PC-9 (cell line): ENCODE data around the gene OR7A10. TPM values are rescaled to one million over a fixed set of nuclear protein-coding genes. Genes with fewer than 3 reads are reported as not detected.

Experiments used
- BruUV-seq: library from RNA; stranded (reverse); fragments of 400-500 nt; replicated peaks from 2 replicates; lab custom pipeline; 2021; lab: Mats Ljungman, UMichigan
- CTCF ChIA-PET: fragments of 300-600 bp; sonication (Branson Sonifier 250); formaldehyde crosslinking; loops from one replicate; lab custom pipeline; 2022; ENCODE audit warnings: antibody characterized with exemption; lab: Charles Lee
- POLR2A ChIA-PET: fragments of 300-600 bp; sonication (Branson Sonifier 250); formaldehyde crosslinking; loops from one replicate; lab custom pipeline; 2022; ENCODE audit warnings: antibody characterized with exemption; ENCODE audit not compliant: unreplicated experiment; lab: Charles Lee
- DNase-seq, 2 experiments: peaks; one replicate each; pipeline versions ENCODE4 v3.0.0 to v3.0.0-alpha.2; 2015 to 2022; ENCODE audit warnings: mixed read lengths in 1 of 2
- H2AFZ ChIP-seq: fragments of 200-600 bp; sonication (generic); 2 replicates; pipeline ENCODE4 v1.8.1; 2017; ENCODE audit warnings: antibody characterized with exemption
- H3F3A ChIP-seq: fragments of 200-600 bp; sonication (generic); 2 replicates; pipeline ENCODE4 v1.8.1; 2017; ENCODE audit warnings: antibody characterized with exemption, mild to moderate bottlenecking, low read depth; ENCODE audit not compliant: insufficient read depth
- H3K27ac ChIP-seq: fragments of 200-600 bp; sonication (generic); 2 replicates; pipeline ENCODE4 v1.6.1; 2016; ENCODE audit warnings: mixed run types
- H3K27me3 ChIP-seq: fragments of 200-600 bp; sonication (generic); 2 replicates; pipeline ENCODE4 v1.6.1; 2016; ENCODE audit warnings: low read depth, mixed run types; ENCODE audit not compliant: insufficient read depth
- H3K36me3 ChIP-seq: fragments of 200-600 bp; sonication (generic); 2 replicates; pipeline ENCODE4 v1.6.1; 2016; ENCODE audit warnings: low read depth, mixed run types
- H3K4me1 ChIP-seq: fragments of 200-600 bp; sonication (generic); replicated peaks from 2 replicates; pipeline ENCODE4 v1.6.1; 2016; ENCODE audit warnings: mixed run types; ENCODE audit not compliant: insufficient read depth
- H3K4me2 ChIP-seq: fragments of 200-600 bp; sonication (generic); 2 replicates; pipeline ENCODE4 v1.6.1; 2017; ENCODE audit warnings: mixed run types
- H3K4me3 ChIP-seq: fragments of 200-600 bp; sonication (generic); 2 replicates; pipeline ENCODE4 v1.6.1; 2016; ENCODE audit warnings: mixed run types
- H3K79me2 ChIP-seq: fragments of 200-600 bp; sonication (generic); 2 replicates; pipeline ENCODE4 v1.6.1; 2017; ENCODE audit warnings: low read depth, mixed run types
- H3K9me2 ChIP-seq: fragments of 200-600 bp; sonication (generic); 2 replicates; pipeline ENCODE4 v1.8.1; 2017; ENCODE audit warnings: mild to moderate bottlenecking; ENCODE audit not compliant: insufficient read depth
- H3K9me3 ChIP-seq: fragments of 200-600 bp; sonication (generic); 2 replicates; pipeline ENCODE4 v1.8.1; 2016; ENCODE audit warnings: low read depth; ENCODE audit not compliant: insufficient read depth
- H4K20me1 ChIP-seq: fragments of 200-600 bp; sonication (generic); 2 replicates; pipeline ENCODE4 v1.8.1; 2017; ENCODE audit not compliant: insufficient read depth
- EZH2 ChIP-seq: fragments of 200-600 bp; sonication (generic); IDR thresholded peaks from 2 replicates; pipeline ENCODE4 v1.8.0; 2017; ENCODE audit warnings: antibody characterized with exemption, low read depth
- intact Hi-C: fragments of 100-400 bp; cut with micrococcal nuclease; formaldehyde crosslinking; loops from one replicate; pipeline ENCODE4 v1.10.0; 2022; ENCODE audit not compliant: unreplicated experiment
- total RNA-seq: library from RNA; stranded (reverse); gene quantifications from 2 replicates; pipeline ENCODE4 v1.2.3, GENCODE V29; 2021
- TF ChIP-seq, protein P1 (sequence below): fragments of 200-600 bp; sonication (generic); conservative IDR thresholded peaks from 2 replicates; pipeline ENCODE4 v1.6.1; 2017; ENCODE audit warnings: mixed run types, antibody characterized with exemption, mild to moderate bottlenecking, moderate library complexity

OR7A10 gene
- total RNA-seq, 1 experiment from 2014 or later, result not detected

- peaks cover 10% of the 10 kb centered on the region; the same call in 1 of the 2 replicates for H3F3A ChIP-seq
- CTCF ChIA-PET, result no interaction called here
- BruUV-seq, result no TSS peak
- no peak overlapping the region for H3K4me2 ChIP-seq
- H4K20me1 ChIP-seq, result no peaks in the 10 kb centered on the region
- H3K9me2 ChIP-seq, result no peaks in the 10 kb centered on the region
- no peak for TF ChIP-seq EZH2
- TF ChIP-seq, protein P1, sequence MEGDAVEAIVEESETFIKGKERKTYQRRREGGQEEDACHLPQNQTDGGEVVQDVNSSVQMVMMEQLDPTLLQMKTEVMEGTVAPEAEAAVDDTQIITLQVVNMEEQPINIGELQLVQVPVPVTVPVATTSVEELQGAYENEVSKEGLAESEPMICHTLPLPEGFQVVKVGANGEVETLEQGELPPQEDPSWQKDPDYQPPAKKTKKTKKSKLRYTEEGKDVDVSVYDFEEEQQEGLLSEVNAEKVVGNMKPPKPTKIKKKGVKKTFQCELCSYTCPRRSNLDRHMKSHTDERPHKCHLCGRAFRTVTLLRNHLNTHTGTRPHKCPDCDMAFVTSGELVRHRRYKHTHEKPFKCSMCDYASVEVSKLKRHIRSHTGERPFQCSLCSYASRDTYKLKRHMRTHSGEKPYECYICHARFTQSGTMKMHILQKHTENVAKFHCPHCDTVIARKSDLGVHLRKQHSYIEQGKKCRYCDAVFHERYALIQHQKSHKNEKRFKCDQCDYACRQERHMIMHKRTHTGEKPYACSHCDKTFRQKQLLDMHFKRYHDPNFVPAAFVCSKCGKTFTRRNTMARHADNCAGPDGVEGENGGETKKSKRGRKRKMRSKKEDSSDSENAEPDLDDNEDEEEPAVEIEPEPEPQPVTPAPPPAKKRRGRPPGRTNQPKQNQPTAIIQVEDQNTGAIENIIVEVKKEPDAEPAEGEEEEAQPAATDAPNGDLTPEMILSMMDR, result no peak
- H3K9me3 ChIP-seq, result no peaks in the 10 kb centered on the region; the same call in 1 of the 2 replicates
- intact Hi-C loops, result no loop called here
- no peaks in the 10 kb centered on the region for H3K27me3 ChIP-seq
- no peaks in the 10 kb centered on the region for H3K36me3 ChIP-seq
- DNase-seq, result no peak
- H3K4me3 ChIP-seq, result no peak overlapping the region
- H2AFZ ChIP-seq, result no peak overlapping the region
- H3K79me2 ChIP-seq, result no peaks in the 10 kb centered on the region
- POLR2A ChIA-PET, result interaction anchor here (0.6 kb wide), 1 partner anchor 1062 kb away, joined by 6 read pairs; no protein-coding TSS in a partner anchor
- H3K27ac ChIP-seq, result no peak overlapping the region
- H3K4me1 ChIP-seq, result peaks cover 17% of the 10 kb centered on the region
Observed at GRCh38 chr19:14837391-14837790, 11.3 kb downstream of the OR7A10 start.

DNA sequence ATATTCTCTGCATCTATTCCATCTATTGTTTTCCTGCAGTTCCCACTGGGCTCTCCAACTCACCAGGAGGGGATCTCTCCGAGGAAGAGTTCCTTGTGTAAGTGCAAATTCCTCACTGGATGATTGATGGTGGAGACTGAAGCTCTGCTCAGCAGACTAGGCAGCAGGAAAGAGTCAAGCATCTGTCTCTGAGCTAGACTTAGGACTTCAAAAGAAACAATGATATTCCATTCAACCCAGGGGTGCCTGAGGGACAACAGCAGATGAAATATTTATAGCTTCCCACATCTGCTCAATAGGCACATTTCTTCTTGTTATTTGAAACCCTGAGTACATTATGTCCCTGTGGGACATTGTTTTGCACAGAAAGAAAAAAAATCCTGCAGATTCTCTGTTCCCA lies 13.7 kb downstream of the OR7A10 start, which contains the start of the genes OR7A5 and OR7C1:
OR7A5 (minus strand) TSS at position 175 of the 400 bp plus-strand sequence. CDS start 6,944 bp downstream, outside the sequence.
OR7C1 (minus strand) TSS at position 175 of the 400 bp plus-strand sequence. CDS start 35,049 bp downstream, outside the sequence.
- DNase-seq, result peak in 1 of 2 experiments; percentile 63
- H3K9me3 ChIP-seq, result no peaks in the 10 kb centered on the region; the same call in 1 of the 2 replicates
- H3K79me2 ChIP-seq, result no peaks in the 10 kb centered on the region
- intact Hi-C loops, result no loop called here
- ChIA-PET POLR2A (no interaction called here), CTCF (no interaction called here)
- H3K36me3 ChIP-seq, result no peaks in the 10 kb centered on the region
- H3K27ac ChIP-seq, result no peak within 1 kb of the TSS
- no peaks in the 10 kb centered on the region for H3K9me2 ChIP-seq
- peaks cover 10% of the 10 kb centered on the region; the same call in 1 of the 2 replicates for H3F3A ChIP-seq
- H3K27me3 ChIP-seq, result no peaks in the 10 kb centered on the region
- no peak within 1 kb of the TSS for H3K4me3 ChIP-seq
- peak within 1 kb of the TSS; percentile 47 for H3K4me2 ChIP-seq
- peaks cover 17% of the 10 kb centered on the region for H3K4me1 ChIP-seq
- TF ChIP-seq EZH2, result no peak
- TF ChIP-seq, protein P1, result no peak
- BruUV-seq, result no TSS peak
- no peak within 1 kb of the TSS for H2AFZ ChIP-seq
- no peaks in the 10 kb centered on the region for H4K20me1 ChIP-seq

GRCh38 chr19:14830702-14831101 lies 18.0 kb downstream of the OR7A10 start:
- Histone ChIP-seq H3K9me2 (no peaks in the 10 kb centered on the region), H3K79me2 (no peaks in the 10 kb centered on the region), H3K9me3 (no peaks in the 10 kb centered on the region), H3F3A (peaks cover 10% of the 10 kb centered on the region; the same call in 1 of the 2 replicates), H3K4me2 (no peak overlapping the region), H4K20me1 (no peaks in the 10 kb centered on the region), H3K36me3 (no peaks in the 10 kb centered on the region), H3K27ac (no peak overlapping the region), H3K4me3 (no peak overlapping the region), H2AFZ (no peak overlapping the region), H3K27me3 (no peaks in the 10 kb centered on the region), H3K4me1 (peaks cover 13% of the 10 kb centered on the region)
- DNase-seq, result no peak
- TF ChIP-seq, protein P1, result no peak
- TF ChIP-seq EZH2, result no peak
- ChIA-PET POLR2A (no interaction called here), CTCF (no interaction called here)
- BruUV-seq, result no TSS peak
- intact Hi-C loops, result no loop called here
